ENCODE results near the gene ADGRE1.

DNA sequence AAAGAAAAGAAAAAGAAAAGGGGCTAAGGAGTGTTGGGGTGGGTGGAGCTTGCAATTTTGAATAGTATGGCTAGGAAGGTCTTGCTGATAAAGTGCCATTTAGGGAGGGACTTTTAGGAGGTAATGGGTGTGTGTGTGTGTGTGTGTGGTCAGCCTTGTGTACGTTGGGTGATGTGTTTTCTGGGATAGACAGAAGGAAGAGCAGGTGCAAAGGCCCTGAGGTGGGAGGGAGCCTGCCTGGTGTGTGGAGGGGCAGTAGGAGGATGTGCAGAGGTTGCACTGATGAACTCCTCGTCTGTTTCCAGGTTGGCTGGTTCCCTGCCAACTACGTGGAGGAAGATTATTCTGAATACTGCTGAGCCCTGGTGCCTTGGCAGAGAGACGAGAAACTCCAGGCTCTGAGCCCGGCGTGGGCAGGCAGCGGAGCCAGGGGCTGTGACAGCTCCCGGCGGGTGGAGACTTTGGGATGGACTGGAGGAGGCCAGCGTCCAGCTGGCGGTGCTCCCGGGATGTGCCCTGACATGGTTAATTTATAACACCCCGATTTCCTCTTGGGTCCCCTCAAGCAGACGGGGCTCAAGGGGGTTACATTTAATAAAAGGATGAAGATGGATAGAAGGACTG lies 30.5 kb upstream of the ADGRE1 start:
- TF ChIP-seq, protein P1, sequence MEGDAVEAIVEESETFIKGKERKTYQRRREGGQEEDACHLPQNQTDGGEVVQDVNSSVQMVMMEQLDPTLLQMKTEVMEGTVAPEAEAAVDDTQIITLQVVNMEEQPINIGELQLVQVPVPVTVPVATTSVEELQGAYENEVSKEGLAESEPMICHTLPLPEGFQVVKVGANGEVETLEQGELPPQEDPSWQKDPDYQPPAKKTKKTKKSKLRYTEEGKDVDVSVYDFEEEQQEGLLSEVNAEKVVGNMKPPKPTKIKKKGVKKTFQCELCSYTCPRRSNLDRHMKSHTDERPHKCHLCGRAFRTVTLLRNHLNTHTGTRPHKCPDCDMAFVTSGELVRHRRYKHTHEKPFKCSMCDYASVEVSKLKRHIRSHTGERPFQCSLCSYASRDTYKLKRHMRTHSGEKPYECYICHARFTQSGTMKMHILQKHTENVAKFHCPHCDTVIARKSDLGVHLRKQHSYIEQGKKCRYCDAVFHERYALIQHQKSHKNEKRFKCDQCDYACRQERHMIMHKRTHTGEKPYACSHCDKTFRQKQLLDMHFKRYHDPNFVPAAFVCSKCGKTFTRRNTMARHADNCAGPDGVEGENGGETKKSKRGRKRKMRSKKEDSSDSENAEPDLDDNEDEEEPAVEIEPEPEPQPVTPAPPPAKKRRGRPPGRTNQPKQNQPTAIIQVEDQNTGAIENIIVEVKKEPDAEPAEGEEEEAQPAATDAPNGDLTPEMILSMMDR (IDR thresholded peaks at IDR 0.05; ENCODE audit: low read length), result no peak
- no peak for TF ChIP-seq EZH2 (IDR thresholded peaks at IDR 0.05; ENCODE audit: borderline replicate concordance, low read length)
